Measurements from ENCODE around the gene SEZ6L.

The SEZ6L gene

GRCh38 chr22:26251869-26252268 lies 82.6 kb downstream of the SEZ6L start:
- FAIRE-seq (no peak), DNase-seq (ENCODE audit: insufficient read length) (no peak)
- no peak for TF ChIP-seq POLR2A (IDR thresholded peaks at IDR 0.05; ENCODE audit: low read depth, low read length)
- TF ChIP-seq POLR2AphosphoS5 (IDR thresholded peaks at IDR 0.05; ENCODE audit: low read depth, low read length) = no peak

- no peak for FAIRE-seq
Measured at GRCh38 chr22:26259510-26259909, 90.2 kb downstream of the SEZ6L start.

GRCh38 chr22:26264162-26264561 lies 94.9 kb downstream of the SEZ6L start:
- TF ChIP-seq POLR2AphosphoS5 (IDR thresholded peaks at IDR 0.05; ENCODE audit: low read depth, low read length) = no peak
- TF ChIP-seq TAF1 (IDR thresholded peaks at IDR 0.05; ENCODE audit: borderline replicate concordance, low read depth, low read length) = no peak
- TF ChIP-seq POLR2A (IDR thresholded peaks at IDR 0.05; ENCODE audit: low read depth, low read length) = no peak
- FAIRE-seq = no peak
- DNase-seq (ENCODE audit: insufficient read length) = no peak

More at GRCh38 chr22:26259510-26259909, 90.2 kb downstream of the SEZ6L start:
- DNase-seq (ENCODE audit: insufficient read length) = no peak
- TF ChIP-seq TAF1 (IDR thresholded peaks at IDR 0.05; ENCODE audit: borderline replicate concordance, low read depth, low read length) = no peak
- no peak for TF ChIP-seq POLR2A (IDR thresholded peaks at IDR 0.05; ENCODE audit: low read depth, low read length)
- no peak for TF ChIP-seq POLR2AphosphoS5 (IDR thresholded peaks at IDR 0.05; ENCODE audit: low read depth, low read length)

- no peak for DNase-seq (ENCODE audit: insufficient read length)
- no peak for TF ChIP-seq POLR2AphosphoS5 (IDR thresholded peaks at IDR 0.05; ENCODE audit: low read depth, low read length)
- no peak for TF ChIP-seq POLR2A (IDR thresholded peaks at IDR 0.05; ENCODE audit: low read depth, low read length)
- no peak for TF ChIP-seq TAF1 (IDR thresholded peaks at IDR 0.05; ENCODE audit: borderline replicate concordance, low read depth, low read length)
- FAIRE-seq = no peak
Measured at GRCh38 chr22:26265281-26265680, 96.0 kb downstream of the SEZ6L start.

- TF ChIP-seq TAF1 (IDR thresholded peaks at IDR 0.05; ENCODE audit: borderline replicate concordance, low read depth, low read length) = no peak
- no peak for TF ChIP-seq POLR2A (IDR thresholded peaks at IDR 0.05; ENCODE audit: low read depth, low read length)
- TF ChIP-seq POLR2AphosphoS5 (IDR thresholded peaks at IDR 0.05; ENCODE audit: low read depth, low read length) = no peak
- DNase-seq (ENCODE audit: insufficient read length) = no peak
- FAIRE-seq = no peak
Measured at GRCh38 chr22:26265909-26266308, 96.6 kb downstream of the SEZ6L start.

GRCh38 chr22:26267856-26268255 lies 98.6 kb downstream of the SEZ6L start:
- no peak for DNase-seq (ENCODE audit: insufficient read length)
- no peak for FAIRE-seq

GRCh38 chr22:26269572-26269971 lies 100.3 kb downstream of the SEZ6L start:
- TF ChIP-seq POLR2A (IDR thresholded peaks at IDR 0.05; ENCODE audit: low read depth, low read length) = no peak
- TF ChIP-seq POLR2AphosphoS5 (IDR thresholded peaks at IDR 0.05; ENCODE audit: low read depth, low read length) = no peak
- no peak for TF ChIP-seq TAF1 (IDR thresholded peaks at IDR 0.05; ENCODE audit: borderline replicate concordance, low read depth, low read length)
- FAIRE-seq (no peak), DNase-seq (ENCODE audit: insufficient read length) (no peak)

More at GRCh38 chr22:26267856-26268255, 98.6 kb downstream of the SEZ6L start:
- TF ChIP-seq POLR2A (IDR thresholded peaks at IDR 0.05; ENCODE audit: low read depth, low read length) (no peak), POLR2AphosphoS5 (IDR thresholded peaks at IDR 0.05; ENCODE audit: low read depth, low read length) (no peak), TAF1 (IDR thresholded peaks at IDR 0.05; ENCODE audit: borderline replicate concordance, low read depth, low read length) (no peak)

- FAIRE-seq (no peak), DNase-seq (ENCODE audit: insufficient read length) (no peak)
- TF ChIP-seq POLR2AphosphoS5 (IDR thresholded peaks at IDR 0.05; ENCODE audit: low read depth, low read length) = no peak
- no peak for TF ChIP-seq POLR2A (IDR thresholded peaks at IDR 0.05; ENCODE audit: low read depth, low read length)
- no peak for TF ChIP-seq TAF1 (IDR thresholded peaks at IDR 0.05; ENCODE audit: borderline replicate concordance, low read depth, low read length)
Measured at GRCh38 chr22:26271427-26271826, 102.2 kb downstream of the SEZ6L start.

- DNase-seq (ENCODE audit: insufficient read length) = no peak
- no peak for FAIRE-seq
- TF ChIP-seq TAF1 (IDR thresholded peaks at IDR 0.05; ENCODE audit: borderline replicate concordance, low read depth, low read length) (no peak), POLR2AphosphoS5 (IDR thresholded peaks at IDR 0.05; ENCODE audit: low read depth, low read length) (no peak), POLR2A (IDR thresholded peaks at IDR 0.05; ENCODE audit: low read depth, low read length) (no peak)
Measured at GRCh38 chr22:26273011-26273675, 103.9 kb downstream of the SEZ6L start.

GRCh38 chr22:26276529-26277160 lies 107.4 kb downstream of the SEZ6L start:
- no peak for FAIRE-seq
- no peak for DNase-seq (ENCODE audit: insufficient read length)
- TF ChIP-seq POLR2AphosphoS5 (IDR thresholded peaks at IDR 0.05; ENCODE audit: low read depth, low read length) (no peak), POLR2A (IDR thresholded peaks at IDR 0.05; ENCODE audit: low read depth, low read length) (no peak), TAF1 (IDR thresholded peaks at IDR 0.05; ENCODE audit: borderline replicate concordance, low read depth, low read length) (no peak)

- DNase-seq (ENCODE audit: insufficient read length) (no peak), FAIRE-seq (no peak)
- no peak for TF ChIP-seq TAF1 (IDR thresholded peaks at IDR 0.05; ENCODE audit: borderline replicate concordance, low read depth, low read length)
- no peak for TF ChIP-seq POLR2AphosphoS5 (IDR thresholded peaks at IDR 0.05; ENCODE audit: low read depth, low read length)
- no peak for TF ChIP-seq POLR2A (IDR thresholded peaks at IDR 0.05; ENCODE audit: low read depth, low read length)
Measured at GRCh38 chr22:26281941-26282340, 112.7 kb downstream of the SEZ6L start.

GRCh38 chr22:26283330-26283729 lies 114.1 kb downstream of the SEZ6L start:
- no peak for FAIRE-seq
- no peak for DNase-seq (ENCODE audit: insufficient read length)
- TF ChIP-seq POLR2A (IDR thresholded peaks at IDR 0.05; ENCODE audit: low read depth, low read length) = no peak
- no peak for TF ChIP-seq TAF1 (IDR thresholded peaks at IDR 0.05; ENCODE audit: borderline replicate concordance, low read depth, low read length)
- no peak for TF ChIP-seq POLR2AphosphoS5 (IDR thresholded peaks at IDR 0.05; ENCODE audit: low read depth, low read length)
